Neural cell (in vitro differentiated cells): ENCODE results near the gene OCRL.

ENCODE experiments used
- EP300 ChIP-seq: fragments of 450-650 bp; conservative IDR thresholded peaks from 2 replicates; pipeline ENCODE4 v1.6.1; 2014; ENCODE audit warnings: antibody characterized with exemption, mild to moderate bottlenecking, moderate library complexity; ENCODE audit not compliant: poor library complexity, severe bottlenecking
- EZH2 ChIP-seq: fragments of 200-600, 300-800 bp; shearing (Covaris generic), sonication (generic); IDR thresholded peaks from 2 replicates; pipeline ENCODE4 v1.6.1; 2014; ENCODE audit warnings: antibody characterized with exemption, low read length, borderline replicate concordance, mild to moderate bottlenecking; ENCODE audit not compliant: insufficient read depth, poor library complexity, severe bottlenecking
- MXI1 ChIP-seq: fragments of 450-650 bp; conservative IDR thresholded peaks from 2 replicates; pipeline ENCODE4 v1.6.1; 2014; ENCODE audit warnings: antibody characterized with exemption, mild to moderate bottlenecking; ENCODE audit not compliant: poor library complexity, severe bottlenecking
- POLR2AphosphoS5 ChIP-seq: IDR thresholded peaks from 2 replicates; pipeline ENCODE4 v1.6.1; 2012
- RAD21 ChIP-seq: fragments of 450-650 bp; conservative IDR thresholded peaks from 2 replicates; pipeline ENCODE4 v1.6.1; 2014; ENCODE audit warnings: antibody characterized with exemption, mild to moderate bottlenecking, moderate library complexity
- TAF1 ChIP-seq: IDR thresholded peaks from 2 replicates; pipeline ENCODE4 v1.6.1; 2012; ENCODE audit warnings: low read depth
- TF ChIP-seq, protein P1 (sequence below): fragments of 450-650 bp; IDR thresholded peaks from 2 replicates; pipeline ENCODE4 v1.5.1; 2014; ENCODE audit warnings: antibody characterized with exemption, mild to moderate bottlenecking, moderate library complexity; ENCODE audit not compliant: poor library complexity, severe bottlenecking
- TF ChIP-seq, protein P2 (sequence below): IDR thresholded peaks from 2 replicates; pipeline ENCODE4 v1.6.1; 2012; ENCODE audit warnings: borderline replicate concordance

- TF ChIP-seq EP300 (no peak), POLR2AphosphoS5 (no peak), EZH2 (no peak), RAD21 (no peak), MXI1 (no peak), TAF1 (no peak)
- TF ChIP-seq, protein P1, sequence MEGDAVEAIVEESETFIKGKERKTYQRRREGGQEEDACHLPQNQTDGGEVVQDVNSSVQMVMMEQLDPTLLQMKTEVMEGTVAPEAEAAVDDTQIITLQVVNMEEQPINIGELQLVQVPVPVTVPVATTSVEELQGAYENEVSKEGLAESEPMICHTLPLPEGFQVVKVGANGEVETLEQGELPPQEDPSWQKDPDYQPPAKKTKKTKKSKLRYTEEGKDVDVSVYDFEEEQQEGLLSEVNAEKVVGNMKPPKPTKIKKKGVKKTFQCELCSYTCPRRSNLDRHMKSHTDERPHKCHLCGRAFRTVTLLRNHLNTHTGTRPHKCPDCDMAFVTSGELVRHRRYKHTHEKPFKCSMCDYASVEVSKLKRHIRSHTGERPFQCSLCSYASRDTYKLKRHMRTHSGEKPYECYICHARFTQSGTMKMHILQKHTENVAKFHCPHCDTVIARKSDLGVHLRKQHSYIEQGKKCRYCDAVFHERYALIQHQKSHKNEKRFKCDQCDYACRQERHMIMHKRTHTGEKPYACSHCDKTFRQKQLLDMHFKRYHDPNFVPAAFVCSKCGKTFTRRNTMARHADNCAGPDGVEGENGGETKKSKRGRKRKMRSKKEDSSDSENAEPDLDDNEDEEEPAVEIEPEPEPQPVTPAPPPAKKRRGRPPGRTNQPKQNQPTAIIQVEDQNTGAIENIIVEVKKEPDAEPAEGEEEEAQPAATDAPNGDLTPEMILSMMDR = no peak
- TF ChIP-seq, protein P2, sequence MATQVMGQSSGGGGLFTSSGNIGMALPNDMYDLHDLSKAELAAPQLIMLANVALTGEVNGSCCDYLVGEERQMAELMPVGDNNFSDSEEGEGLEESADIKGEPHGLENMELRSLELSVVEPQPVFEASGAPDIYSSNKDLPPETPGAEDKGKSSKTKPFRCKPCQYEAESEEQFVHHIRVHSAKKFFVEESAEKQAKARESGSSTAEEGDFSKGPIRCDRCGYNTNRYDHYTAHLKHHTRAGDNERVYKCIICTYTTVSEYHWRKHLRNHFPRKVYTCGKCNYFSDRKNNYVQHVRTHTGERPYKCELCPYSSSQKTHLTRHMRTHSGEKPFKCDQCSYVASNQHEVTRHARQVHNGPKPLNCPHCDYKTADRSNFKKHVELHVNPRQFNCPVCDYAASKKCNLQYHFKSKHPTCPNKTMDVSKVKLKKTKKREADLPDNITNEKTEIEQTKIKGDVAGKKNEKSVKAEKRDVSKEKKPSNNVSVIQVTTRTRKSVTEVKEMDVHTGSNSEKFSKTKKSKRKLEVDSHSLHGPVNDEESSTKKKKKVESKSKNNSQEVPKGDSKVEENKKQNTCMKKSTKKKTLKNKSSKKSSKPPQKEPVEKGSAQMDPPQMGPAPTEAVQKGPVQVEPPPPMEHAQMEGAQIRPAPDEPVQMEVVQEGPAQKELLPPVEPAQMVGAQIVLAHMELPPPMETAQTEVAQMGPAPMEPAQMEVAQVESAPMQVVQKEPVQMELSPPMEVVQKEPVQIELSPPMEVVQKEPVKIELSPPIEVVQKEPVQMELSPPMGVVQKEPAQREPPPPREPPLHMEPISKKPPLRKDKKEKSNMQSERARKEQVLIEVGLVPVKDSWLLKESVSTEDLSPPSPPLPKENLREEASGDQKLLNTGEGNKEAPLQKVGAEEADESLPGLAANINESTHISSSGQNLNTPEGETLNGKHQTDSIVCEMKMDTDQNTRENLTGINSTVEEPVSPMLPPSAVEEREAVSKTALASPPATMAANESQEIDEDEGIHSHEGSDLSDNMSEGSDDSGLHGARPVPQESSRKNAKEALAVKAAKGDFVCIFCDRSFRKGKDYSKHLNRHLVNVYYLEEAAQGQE = no peak
Measured at GRCh38 chrX:129490330-129490729, 49.7 kb upstream of the OCRL start.
